GM23248 (cell line): ENCODE measurements around the gene EFNA2. TPM values are rescaled to one million over a fixed set of nuclear protein-coding genes. Genes with fewer than 3 reads are reported as not detected.

ENCODE experiments used
- DNase-seq: peaks from one replicate; pipeline ENCODE4 v3.0.0-alpha.2; 2015
- H2AFZ ChIP-seq: fragments of 200-600 bp; sonication (generic); 2 replicates; pipeline ENCODE4 v1.6.1; 2016; ENCODE audit warnings: antibody characterized with exemption
- H3F3A ChIP-seq: fragments of 200-600 bp; sonication (generic); 2 replicates; pipeline ENCODE4 v1.6.1; 2016; ENCODE audit warnings: mild to moderate bottlenecking, antibody characterized with exemption, mixed run types; ENCODE audit not compliant: insufficient read depth
- H3K27ac ChIP-seq: fragments of 200-600 bp; sonication (generic); 2 replicates; pipeline ENCODE4 v1.5.1; 2016; ENCODE audit warnings: mild to moderate bottlenecking
- H3K27me3 ChIP-seq: fragments of 200-600 bp; sonication (generic); replicated peaks from 2 replicates; pipeline ENCODE4 v1.6.1; 2016; ENCODE audit warnings: mild to moderate bottlenecking; ENCODE audit not compliant: insufficient read depth
- H3K36me3 ChIP-seq: fragments of 200-600 bp; sonication (generic); 2 replicates; pipeline ENCODE4 v1.6.1; 2016; ENCODE audit warnings: low read depth, mild to moderate bottlenecking
- H3K4me1 ChIP-seq: fragments of 200-600 bp; sonication (generic); 2 replicates; pipeline ENCODE4 v1.6.1; 2016; ENCODE audit warnings: mild to moderate bottlenecking; ENCODE audit not compliant: insufficient read depth
- H3K4me2 ChIP-seq: fragments of 200-600 bp; sonication (generic); one replicate; pipeline ENCODE4 v1.6.1; 2016; ENCODE audit warnings: mild to moderate bottlenecking; ENCODE audit not compliant: unreplicated experiment
- H3K4me3 ChIP-seq: fragments of 200-600 bp; sonication (generic); 2 replicates; pipeline ENCODE4 v1.5.1; 2016; ENCODE audit warnings: mild to moderate bottlenecking
- H3K79me2 ChIP-seq: fragments of 200-600 bp; sonication (generic); 2 replicates; pipeline ENCODE4 v1.6.1; 2016; ENCODE audit warnings: mild to moderate bottlenecking; ENCODE audit not compliant: insufficient read depth
- H3K9ac ChIP-seq: fragments of 200-600 bp; sonication (generic); 2 replicates; pipeline ENCODE4 v1.6.1; 2016; ENCODE audit warnings: mild to moderate bottlenecking
- H3K9me2 ChIP-seq: fragments of 200-600 bp; sonication (generic); 2 replicates; pipeline ENCODE4 v1.6.1; 2016; ENCODE audit warnings: mixed run types, mild to moderate bottlenecking, moderate library complexity; ENCODE audit not compliant: insufficient read depth
- H3K9me3 ChIP-seq: fragments of 200-600 bp; sonication (generic); one replicate; pipeline ENCODE4 v1.6.1; 2017; ENCODE audit warnings: low read depth
- H4K20me1 ChIP-seq: fragments of 200-600 bp; sonication (generic); 2 replicates; pipeline ENCODE4 v1.6.0; 2016; ENCODE audit not compliant: insufficient read depth
- EZH2 ChIP-seq: fragments of 200-600 bp; sonication (generic); IDR thresholded peaks from 2 replicates; pipeline ENCODE4 v1.6.1; 2018; ENCODE audit warnings: antibody characterized with exemption, mild to moderate bottlenecking; ENCODE audit not compliant: insufficient read depth, poor library complexity, severe bottlenecking
- EZH2phosphoT487 ChIP-seq: fragments of 200-600 bp; sonication (generic); IDR thresholded peaks from 2 replicates; pipeline ENCODE4 v1.6.1; 2018; ENCODE audit warnings: antibody characterized with exemption, moderate library complexity, mild to moderate bottlenecking, low read depth; ENCODE audit not compliant: insufficient read depth
- WGBS, 2 experiments: methylation state at CpG; one replicate each; pipeline ENCODE4 v1.1.6; 2015 to 2017; ENCODE audit warnings: low lambda C conversion rate in 2 of 2, low coverage in 1 of 2; ENCODE audit errors: missing lambda C conversion rate in 2 of 2; 5-methylcytosine and 5-hydroxymethylcytosine counted together
- in situ Hi-C: fragments of 300-500 bp; cut with MboI; formaldehyde crosslinking; loops from 2 replicates; pipeline ENCODE4 v1.15.0; 2020
- polyA plus RNA-seq: library from polyadenylated mRNA; unstranded; fragments of >200 nt; fragmentation: Nextera tagmentation; extraction: Ambion mirVana; gene quantifications from 2 replicates; pipeline ENCODE4 v1.2.1, GENCODE V29; 2016
- total RNA-seq: library from RNA; depleted of rRNA; stranded (reverse); fragments of >200 nt; shearing (Covaris generic); gene quantifications from 2 replicates; pipeline ENCODE4 v1.2.3, GENCODE V29; 2014

EFNA2 gene
- total and polyA plus RNA-seq, 2 experiments from 2014 or later, result not detected

DNA sequence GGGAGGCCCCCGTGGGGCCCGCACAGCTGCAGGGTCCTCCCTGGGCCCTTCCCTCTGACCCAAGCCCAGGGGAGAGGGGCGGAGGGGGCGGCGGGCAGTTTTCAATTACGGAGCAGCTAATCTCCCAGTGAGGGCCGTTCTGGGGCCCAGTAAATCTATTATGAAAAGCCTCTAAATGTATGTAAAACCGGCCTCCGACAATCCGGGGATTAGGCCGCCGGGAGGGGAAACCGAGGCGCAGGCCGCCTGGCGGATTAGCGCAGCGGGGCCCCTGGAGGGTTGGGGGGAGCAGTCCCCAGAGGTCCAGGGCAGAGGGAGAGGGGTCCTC lies 25.1 kb downstream of the EFNA2 start:
- Histone ChIP-seq H2AFZ (no peak overlapping the region), H3K79me2 (no peaks in the 10 kb centered on the region), H3K9me3 (no peaks in the 10 kb centered on the region), H3F3A (no peaks in the 10 kb centered on the region), H3K4me1 (no peaks in the 10 kb centered on the region), H3K9me2 (no peaks in the 10 kb centered on the region), H3K4me3 (no peak overlapping the region), H3K27me3 (no peaks in the 10 kb centered on the region; the same call in 1 of the 2 replicates), H3K36me3 (no peaks in the 10 kb centered on the region), H3K9ac (no peak overlapping the region), H3K27ac (no peak overlapping the region), H3K4me2 (no peak overlapping the region), H4K20me1 (no peaks in the 10 kb centered on the region)
- no peak for DNase-seq
- WGBS, 2 experiments, result 53 to 76% methylated on average over 5 to 18 of the region's 18 CpGs
- in situ Hi-C loops, result no loop called here
- no peak for TF ChIP-seq EZH2phosphoT487
- no peak for TF ChIP-seq EZH2

DNA sequence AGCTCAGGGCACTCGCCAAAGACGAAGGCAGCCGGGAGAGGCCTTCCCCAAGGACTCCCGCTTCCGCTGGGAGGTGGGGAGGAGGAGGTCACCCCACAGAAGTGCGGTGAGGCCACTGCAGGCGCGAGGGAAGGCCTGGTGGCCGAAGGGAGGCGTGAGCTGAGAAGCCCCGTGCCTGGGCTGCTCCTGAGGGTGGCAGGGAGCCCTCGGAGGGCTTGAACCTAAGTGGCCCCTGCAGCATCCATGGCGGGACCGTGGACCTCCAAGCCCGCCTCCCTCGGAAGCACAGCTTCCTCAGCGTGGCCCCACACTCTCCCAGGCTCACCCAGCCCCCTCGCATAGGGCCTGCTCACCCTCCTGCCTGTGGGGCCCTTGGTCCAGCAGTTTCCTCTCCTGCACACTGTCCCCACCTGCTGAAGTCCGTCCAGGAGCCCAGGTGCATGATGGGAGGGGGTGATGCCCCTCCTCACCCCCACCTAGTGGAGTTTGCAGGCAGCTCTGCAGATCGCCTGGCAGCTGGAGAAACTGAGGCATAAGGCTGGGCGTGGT lies 25.9 kb downstream of the EFNA2 start:
- 60 to 62% methylated on average over 19 to 21 of the region's 21 CpGs for WGBS, 2 experiments

DNA sequence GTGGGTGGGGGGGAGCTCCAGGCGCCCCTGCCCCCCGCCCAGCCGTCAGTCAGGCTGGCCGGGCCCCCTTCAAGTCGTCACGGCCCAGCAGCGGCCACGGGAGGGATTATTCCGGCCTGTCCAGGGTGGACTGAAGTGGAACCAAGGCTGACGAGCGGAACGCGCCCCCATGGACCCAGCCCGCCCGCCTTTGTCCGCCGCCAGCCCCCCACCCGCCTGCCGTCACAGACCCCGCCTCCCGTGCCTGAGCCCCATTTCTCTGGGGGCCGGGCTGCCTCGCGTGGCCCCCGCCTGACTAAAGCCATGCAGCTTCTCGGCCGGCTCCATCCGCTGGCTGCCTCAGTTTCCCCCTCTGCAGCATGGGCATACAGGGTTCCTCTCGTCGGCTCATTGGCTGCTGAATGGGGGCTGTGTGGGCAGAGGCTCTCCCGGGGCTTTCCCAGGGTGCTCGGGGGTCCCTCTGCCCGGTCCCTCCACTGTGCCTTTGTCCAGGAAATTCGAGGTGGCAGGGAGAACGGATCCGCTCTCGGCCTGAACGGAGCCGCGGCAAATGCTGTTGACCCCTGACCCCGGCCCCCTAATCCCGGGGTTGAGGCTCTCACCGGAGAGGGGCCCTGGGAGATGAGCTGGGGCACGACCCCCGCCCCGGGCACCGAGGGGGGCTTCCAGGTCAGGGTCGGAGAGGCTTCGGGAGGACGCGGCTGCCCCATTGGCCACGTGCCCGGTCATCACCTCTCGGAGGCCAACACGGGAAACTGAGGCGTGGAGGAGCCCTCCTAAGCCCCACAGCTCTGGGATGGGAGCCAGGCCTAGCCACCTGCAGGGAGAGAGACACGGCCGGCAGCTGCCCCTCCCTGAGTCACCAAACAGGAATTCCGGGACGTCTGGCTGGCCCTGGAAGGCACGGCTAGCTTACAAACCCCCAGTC lies 27.4 kb downstream of the EFNA2 start:
- DNase-seq, result peak; percentile 64
- Histone ChIP-seq H3F3A (no peaks in the 10 kb centered on the region), H3K79me2 (no peaks in the 10 kb centered on the region), H3K4me3 (no peak overlapping the region), H2AFZ (no peak overlapping the region), H3K9me2 (no peaks in the 10 kb centered on the region), H3K36me3 (no peaks in the 10 kb centered on the region), H3K9me3 (no peaks in the 10 kb centered on the region), H3K27ac (no peak overlapping the region), H3K27me3 (peaks cover 16% of the 10 kb centered on the region; the same call in 1 of the 2 replicates), H3K4me2 (no peak overlapping the region), H4K20me1 (no peaks in the 10 kb centered on the region), H3K4me1 (no peaks in the 10 kb centered on the region), H3K9ac (no peak overlapping the region)
- WGBS, 2 experiments, result 63 to 68% methylated on average over 33 to 57 of the region's 61 CpGs
- TF ChIP-seq EZH2phosphoT487 (no peak), EZH2 (no peak)
- in situ Hi-C loops, result no loop called here

More for the DNA sequence above, 25.9 kb downstream of the EFNA2 start:
- Histone ChIP-seq H3K9me2 (no peaks in the 10 kb centered on the region), H3K9ac (no peak overlapping the region), H2AFZ (no peak overlapping the region), H3K79me2 (no peaks in the 10 kb centered on the region), H3K27ac (no peak overlapping the region), H3K27me3 (peaks cover 7% of the 10 kb centered on the region; the same call in 1 of the 2 replicates), H3K4me1 (no peaks in the 10 kb centered on the region), H3K36me3 (no peaks in the 10 kb centered on the region), H3K4me2 (no peak overlapping the region), H3F3A (no peaks in the 10 kb centered on the region), H3K9me3 (no peaks in the 10 kb centered on the region), H4K20me1 (no peaks in the 10 kb centered on the region), H3K4me3 (no peak overlapping the region)
- in situ Hi-C loops, result no loop called here
- no peak for TF ChIP-seq EZH2
- no peak for TF ChIP-seq EZH2phosphoT487
- no peak for DNase-seq

DNA sequence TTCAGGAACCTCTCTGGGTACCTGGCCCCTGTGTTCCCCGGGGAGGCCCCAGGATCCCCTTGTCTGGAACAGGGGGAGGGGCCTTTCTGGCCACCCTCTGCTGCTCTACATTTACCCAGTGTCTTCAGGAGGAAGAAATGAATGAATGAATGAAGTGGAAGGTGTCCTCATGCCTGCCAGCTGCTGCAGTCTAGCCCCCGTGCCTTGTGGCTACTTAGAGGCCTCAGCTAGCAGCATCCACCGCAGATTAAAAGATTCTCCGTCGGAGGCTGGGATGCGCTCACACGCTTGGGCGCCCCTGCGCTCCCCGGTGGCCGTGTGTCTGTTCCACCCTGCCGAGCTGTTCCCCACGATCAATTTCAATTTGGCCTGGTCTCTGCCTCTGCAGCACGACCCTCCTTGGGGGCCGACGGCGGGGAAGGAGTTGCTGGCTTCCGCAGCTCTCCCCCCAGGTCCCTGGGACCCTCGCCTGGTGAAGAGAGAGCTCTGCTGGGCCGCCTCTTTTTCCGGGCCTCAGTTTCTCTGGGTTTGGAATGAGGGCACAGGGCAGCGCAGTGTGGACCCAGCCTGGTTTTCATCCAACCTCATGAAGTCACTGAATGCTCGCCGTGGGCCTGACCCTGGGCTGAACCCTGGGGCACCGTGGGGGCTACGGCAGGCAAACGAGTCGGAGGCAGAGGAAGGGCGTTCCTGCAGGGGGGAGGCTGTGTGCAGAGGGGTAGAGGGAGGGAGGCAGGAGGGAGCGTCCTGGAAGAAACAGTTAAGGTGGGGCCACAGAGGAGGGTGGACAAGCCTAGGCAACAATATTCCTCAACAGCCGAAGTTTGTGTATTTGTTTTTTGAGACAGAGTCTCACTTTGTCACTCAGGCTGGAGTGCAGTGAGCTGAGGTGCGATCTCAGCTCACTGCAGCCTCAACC lies 28.3 kb downstream of the EFNA2 start:
- WGBS, 2 experiments, result 60 to 64% methylated on average over 29 to 30 of the region's 32 CpGs
- no peak overlapping the region for H3K27ac ChIP-seq
- no peaks in the 10 kb centered on the region for H3K79me2 ChIP-seq
- no peak overlapping the region for H3K9ac ChIP-seq
- no peaks in the 10 kb centered on the region for H3K9me2 ChIP-seq
- H4K20me1 ChIP-seq, result no peaks in the 10 kb centered on the region
- H2AFZ ChIP-seq, result no peak overlapping the region
- no peaks in the 10 kb centered on the region for H3K4me1 ChIP-seq
- in situ Hi-C loops, result no loop called here
- no peaks in the 10 kb centered on the region for H3K36me3 ChIP-seq
- H3K9me3 ChIP-seq, result no peaks in the 10 kb centered on the region
- TF ChIP-seq EZH2, result no peak
- no peak for TF ChIP-seq EZH2phosphoT487
- H3K27me3 ChIP-seq, result peaks cover 16% of the 10 kb centered on the region; the same call in 1 of the 2 replicates
- no peaks in the 10 kb centered on the region for H3F3A ChIP-seq
- no peak overlapping the region for H3K4me2 ChIP-seq
- no peak overlapping the region for H3K4me3 ChIP-seq
- no peak for DNase-seq
